A172 (cell line): ENCODE results near the gene MYO9B. TPM values are rescaled to one million over a fixed set of nuclear protein-coding genes. Genes with fewer than 3 reads are reported as not detected.

Experiments
- DNase-seq: peaks from one replicate; pipeline ENCODE4 v3.0.0-alpha.2; 2015; ENCODE audit warnings: low spot score
- total RNA-seq: library from RNA; depleted of rRNA; stranded (reverse); fragments of >200 nt; shearing (Covaris generic); gene quantifications from 2 replicates; pipeline ENCODE4 v1.2.3, GENCODE V29; 2014

Gene MYO9B
- total RNA-seq, 1 experiment from 2014 or later = 43.8 TPM

- DNase-seq = no peak
Measured at GRCh38 chr19:17213334-17213733, 137.8 kb downstream of the MYO9B start.

- no peak for DNase-seq
Measured at GRCh38 chr19:17214508-17215126, 139.0 kb downstream of the MYO9B start.

- peak; percentile 80 for DNase-seq
Measured at GRCh38 chr19:17215127-17215971, 139.8 kb downstream of the MYO9B start, which contains the start of gene USE1. TSS of gene USE1 (plus strand) at chr19:17215357. CDS start at chr19:17215406, 49 bp downstream.

GRCh38 chr19:17216058-17216670 lies 140.6 kb downstream of the MYO9B start:
- DNase-seq = no peak

GRCh38 chr19:17219286-17219685 lies 143.7 kb downstream of the MYO9B start:
- DNase-seq = no peak

- DNase-seq = peak; percentile 76
Measured at GRCh38 chr19:17220207-17220758, 144.7 kb downstream of the MYO9B start.

GRCh38 chr19:17225053-17225452 lies 149.5 kb downstream of the MYO9B start:
- DNase-seq = no peak

GRCh38 chr19:17226002-17226933 lies 150.7 kb downstream of the MYO9B start, which contains the start of gene OCEL1:
TSS of gene OCEL1 (plus strand) at chr19:17226226. CDS start at chr19:17226248, 22 bp downstream.
- peak; percentile 96 for DNase-seq

- DNase-seq = no peak
Measured at GRCh38 chr19:17227798-17228367, 152.3 kb downstream of the MYO9B start.

- no peak for DNase-seq
Measured at GRCh38 chr19:17229890-17230289, 154.3 kb downstream of the MYO9B start.

GRCh38 chr19:17232258-17232657 lies 156.7 kb downstream of the MYO9B start:
- no peak for DNase-seq

GRCh38 chr19:17234911-17235299 lies 159.3 kb downstream of the MYO9B start:
- no peak for DNase-seq

GRCh38 chr19:17235300-17235970 lies 159.9 kb downstream of the MYO9B start:
- no peak for DNase-seq

- DNase-seq = no peak
Measured at GRCh38 chr19:17235971-17236777, 160.6 kb downstream of the MYO9B start.

- no peak for DNase-seq
Measured at GRCh38 chr19:17236811-17237543, 161.4 kb downstream of the MYO9B start.

GRCh38 chr19:17237747-17238706 lies 162.4 kb downstream of the MYO9B start:
- DNase-seq = no peak

GRCh38 chr19:17240062-17240752 lies 164.6 kb downstream of the MYO9B start:
- DNase-seq = no peak
